Calu3 (cell line): ENCODE data around the gene OR5L2. TPM values are rescaled to one million over a fixed set of nuclear protein-coding genes. Genes with fewer than 3 reads are reported as not detected.

Experiments used
- Bru-seq: library from RNA; stranded (reverse); fragments of 400-500 nt; gene quantifications from one replicate; lab custom pipeline; 2021; lab: Mats Ljungman, UMichigan
- BruChase-seq, 2 experiments: library from RNA; stranded (reverse); fragments of 400-500 nt; gene quantifications; one replicate each; lab custom pipeline; 2021; lab: Mats Ljungman, UMichigan
- BruUV-seq: library from RNA; stranded (reverse); fragments of 400-500 nt; replicated peaks from 2 replicates; lab custom pipeline; 2021; lab: Mats Ljungman, UMichigan
- CTCF ChIA-PET: fragments of 300-600 bp; sonication (Branson Sonifier 250); formaldehyde crosslinking; loops from one replicate; lab custom pipeline; 2022; ENCODE audit warnings: antibody characterized with exemption; lab: Charles Lee
- DNase-seq: peaks from one replicate; pipeline ENCODE4 v3.0.0; 2022
- H3K27ac Mint-ChIP-seq: one replicate; pipeline ENCODE4 v1.8.0; 2022; ENCODE audit warnings: mixed read lengths; ENCODE audit not compliant: unreplicated experiment
- H3K27me3 Mint-ChIP-seq: one replicate; pipeline ENCODE4 v1.8.0; 2022; ENCODE audit warnings: mixed read lengths; ENCODE audit not compliant: unreplicated experiment
- H3K36me3 Mint-ChIP-seq: one replicate; pipeline ENCODE4 v1.8.0; 2022; ENCODE audit warnings: mild to moderate bottlenecking, moderate library complexity, mixed read lengths; ENCODE audit not compliant: insufficient read depth, unreplicated experiment
- H3K4me1 Mint-ChIP-seq: one replicate; pipeline ENCODE4 v1.8.0; 2022; ENCODE audit warnings: mild to moderate bottlenecking, low read depth, mixed read lengths; ENCODE audit not compliant: unreplicated experiment
- H3K4me3 Mint-ChIP-seq: one replicate; pipeline ENCODE4 v1.8.0; 2022; ENCODE audit warnings: mild to moderate bottlenecking, low read depth, moderate library complexity, mixed read lengths; ENCODE audit not compliant: unreplicated experiment
- H3K9me3 Mint-ChIP-seq: one replicate; pipeline ENCODE4 v1.8.0; 2022; ENCODE audit warnings: low read depth, mixed read lengths; ENCODE audit not compliant: unreplicated experiment
- intact Hi-C: fragments of 100-400 bp; cut with micrococcal nuclease; formaldehyde crosslinking; loops from one replicate; pipeline ENCODE4 v1.10.0; 2022; ENCODE audit not compliant: unreplicated experiment
- long read RNA-seq: library from polyadenylated mRNA; stranded (forward); transcript quantifications from one replicate; pipeline ENCODE4 v2.0.0, GENCODE V29; 2022
- total RNA-seq: library from RNA; stranded (reverse); gene quantifications from 2 replicates; pipeline ENCODE4 v1.2.3, GENCODE V29; 2022
- TF ChIP-seq, protein P1 (sequence below): fragments of 200-600 bp; IDR thresholded peaks from one replicate; pipeline ENCODE4 v1.8.0; 2022; ENCODE audit warnings: antibody characterized with exemption; ENCODE audit not compliant: unreplicated experiment

The OR5L2 gene
- total RNA-seq (not detected in 2 replicates), Bru-seq, nascent RNA (not detected), BruChase-seq, experiment 1, labeled RNA remaining after a 6-hour chase (not detected), BruChase-seq, experiment 2, labeled RNA remaining after a 2-hour chase (not detected)
- long read RNA-seq, result 0 reads

DNA sequence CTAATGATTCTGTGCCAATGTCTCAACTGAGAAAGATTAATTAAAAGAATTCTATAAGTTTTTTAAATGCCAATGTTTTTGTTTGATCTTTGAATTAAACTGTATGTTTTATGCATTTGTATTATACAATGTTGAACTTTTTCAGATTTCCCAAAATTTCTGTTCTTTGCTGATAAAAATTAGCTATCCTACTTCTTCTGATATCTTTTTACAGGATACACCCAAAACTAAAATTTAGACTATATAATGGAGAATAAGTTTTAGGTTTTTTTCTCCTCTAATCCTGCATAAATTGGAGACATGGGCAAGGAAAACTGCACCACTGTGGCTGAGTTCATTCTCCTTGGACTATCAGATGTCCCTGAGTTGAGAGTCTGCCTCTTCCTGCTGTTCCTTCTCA lies at the start of gene OR5L2:
TSS of gene OR5L2 (plus strand) at position 301 of the 400 bp plus-strand sequence. CDS start at position 301, 0 bp downstream.
- DNase-seq, result no peak
- H3K4me3 Mint-ChIP-seq, result no peak within 1 kb of the TSS
- TF ChIP-seq, protein P1, sequence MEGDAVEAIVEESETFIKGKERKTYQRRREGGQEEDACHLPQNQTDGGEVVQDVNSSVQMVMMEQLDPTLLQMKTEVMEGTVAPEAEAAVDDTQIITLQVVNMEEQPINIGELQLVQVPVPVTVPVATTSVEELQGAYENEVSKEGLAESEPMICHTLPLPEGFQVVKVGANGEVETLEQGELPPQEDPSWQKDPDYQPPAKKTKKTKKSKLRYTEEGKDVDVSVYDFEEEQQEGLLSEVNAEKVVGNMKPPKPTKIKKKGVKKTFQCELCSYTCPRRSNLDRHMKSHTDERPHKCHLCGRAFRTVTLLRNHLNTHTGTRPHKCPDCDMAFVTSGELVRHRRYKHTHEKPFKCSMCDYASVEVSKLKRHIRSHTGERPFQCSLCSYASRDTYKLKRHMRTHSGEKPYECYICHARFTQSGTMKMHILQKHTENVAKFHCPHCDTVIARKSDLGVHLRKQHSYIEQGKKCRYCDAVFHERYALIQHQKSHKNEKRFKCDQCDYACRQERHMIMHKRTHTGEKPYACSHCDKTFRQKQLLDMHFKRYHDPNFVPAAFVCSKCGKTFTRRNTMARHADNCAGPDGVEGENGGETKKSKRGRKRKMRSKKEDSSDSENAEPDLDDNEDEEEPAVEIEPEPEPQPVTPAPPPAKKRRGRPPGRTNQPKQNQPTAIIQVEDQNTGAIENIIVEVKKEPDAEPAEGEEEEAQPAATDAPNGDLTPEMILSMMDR, result no peak
- no peaks in the 10 kb centered on the region for H3K27me3 Mint-ChIP-seq
- H3K9me3 Mint-ChIP-seq, result peaks cover 8% of the 10 kb centered on the region
- CTCF ChIA-PET, result interaction anchor here (0.7 kb wide), 1 partner anchor 745 kb away, joined by 3 read pairs; no protein-coding TSS in a partner anchor
- H3K27ac Mint-ChIP-seq, result no peak within 1 kb of the TSS
- intact Hi-C loops, result no loop called here
- BruUV-seq, result no TSS peak
- no peaks in the 10 kb centered on the region for H3K36me3 Mint-ChIP-seq
- H3K4me1 Mint-ChIP-seq, result no peaks in the 10 kb centered on the region

DNA sequence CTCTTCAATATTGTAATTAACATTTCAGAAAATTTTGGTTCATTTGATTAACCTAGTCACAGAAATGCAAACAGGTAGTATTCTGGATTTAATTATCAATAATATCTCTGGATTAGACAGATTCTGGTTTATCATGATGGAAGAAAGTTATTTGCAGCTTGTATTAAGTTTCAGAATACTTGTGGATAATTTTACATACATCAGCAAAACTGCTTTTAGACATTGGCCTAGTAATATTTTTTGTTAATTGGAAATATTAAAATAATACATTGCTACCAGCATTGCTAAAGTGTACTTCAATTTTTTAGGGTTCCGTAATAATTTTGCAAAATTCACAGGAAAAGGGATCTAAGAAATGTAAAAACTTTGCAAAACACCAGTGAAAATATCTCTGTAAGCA lies 35.4 kb upstream of the OR5L2 start:
- no TSS peak for BruUV-seq
- Mint-ChIP-seq H3K27ac (no peak overlapping the region), H3K9me3 (peaks cover 15% of the 10 kb centered on the region), H3K4me1 (no peaks in the 10 kb centered on the region), H3K36me3 (no peaks in the 10 kb centered on the region), H3K4me3 (no peak overlapping the region), H3K27me3 (no peaks in the 10 kb centered on the region)
- TF ChIP-seq, protein P1, result no peak
- CTCF ChIA-PET, result no interaction called here
- intact Hi-C loops, result no loop called here
- DNase-seq, result no peak

DNA sequence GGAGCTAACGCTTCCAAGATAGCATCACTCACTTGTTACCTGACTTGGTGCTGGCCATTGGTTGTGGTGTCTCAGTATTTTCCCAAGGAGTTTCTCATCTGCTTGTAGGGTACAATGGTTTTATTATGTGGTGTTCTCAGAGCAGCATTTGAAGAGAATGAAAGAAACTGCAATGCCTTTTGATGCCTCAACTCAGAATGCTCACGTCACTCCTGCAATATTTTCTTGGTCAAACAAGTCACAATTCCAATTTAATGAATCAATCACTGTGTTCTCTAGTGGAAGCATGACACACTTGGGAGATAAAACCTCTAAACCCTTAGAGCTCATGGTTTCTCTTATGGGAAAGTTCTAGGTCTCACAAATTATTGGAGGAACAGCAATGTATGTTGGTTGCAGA lies 33.7 kb upstream of the OR5L2 start:
- no peak overlapping the region for H3K27ac Mint-ChIP-seq
- intact Hi-C loops, result no loop called here
- no peaks in the 10 kb centered on the region for H3K36me3 Mint-ChIP-seq
- peaks cover 9% of the 10 kb centered on the region for H3K9me3 Mint-ChIP-seq
- DNase-seq, result no peak
- TF ChIP-seq, protein P1, result no peak
- no TSS peak for BruUV-seq
- H3K4me3 Mint-ChIP-seq, result no peak overlapping the region
- no peaks in the 10 kb centered on the region for H3K27me3 Mint-ChIP-seq
- H3K4me1 Mint-ChIP-seq, result no peaks in the 10 kb centered on the region
- CTCF ChIA-PET, result no interaction called here

DNA sequence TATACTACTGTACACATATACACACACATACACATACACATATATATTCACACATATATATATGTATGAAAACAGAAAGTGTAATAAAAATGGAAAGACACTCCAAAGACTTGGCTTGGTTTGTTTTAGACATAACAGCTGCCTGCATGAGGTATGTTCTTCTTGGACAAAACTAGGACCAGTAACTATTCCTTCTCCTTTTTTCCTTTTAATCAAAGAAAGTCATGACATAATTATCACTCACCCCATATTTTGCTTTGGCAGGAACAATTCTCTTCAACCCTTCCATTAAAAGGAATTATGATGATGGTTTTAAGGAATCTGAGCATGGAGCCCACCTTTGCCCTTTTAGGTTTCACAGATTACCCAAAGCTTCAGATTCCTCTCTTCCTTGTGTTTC lies 31.8 kb upstream of the OR5L2 start, which contains the start of gene OR5D14:
TSS of gene OR5D14 (plus strand) at position 301 of the 400 bp plus-strand sequence. CDS start at position 301, 0 bp downstream.
- Mint-ChIP-seq H3K27me3 (no peaks in the 10 kb centered on the region), H3K4me1 (no peaks in the 10 kb centered on the region), H3K27ac (no peak within 1 kb of the TSS), H3K36me3 (no peaks in the 10 kb centered on the region), H3K9me3 (peaks cover 18% of the 10 kb centered on the region), H3K4me3 (no peak within 1 kb of the TSS)
- intact Hi-C loops, result no loop called here
- TF ChIP-seq, protein P1, result no peak
- DNase-seq, result no peak
- no TSS peak for BruUV-seq
- CTCF ChIA-PET, result no interaction called here
